Choroid plexus epithelial cell (primary cell): Measurements from ENCODE around the gene RAP2A.

ENCODE experiments used
- DNase-seq: peaks from one replicate; pipeline ENCODE4 v3.0.0-alpha.2; 2010; ENCODE audit warnings: low read depth
- H3K4me3 ChIP-seq: 2 replicates; pipeline ENCODE4 v1.5.1; 2011; ENCODE audit warnings: low read depth, mild to moderate bottlenecking, control low read depth, low read length, moderate library complexity
- TF ChIP-seq, protein P1 (sequence below): conservative IDR thresholded peaks from 2 replicates; pipeline ENCODE4 v1.5.1; 2011; ENCODE audit warnings: low read depth, mild to moderate bottlenecking, control low read depth, inconsistent platforms, low read length, moderate library complexity

Gene RAP2A

GRCh38 chr13:97477844-97478243 is 43.9 kb downstream of the RAP2A start:
- H3K4me3 ChIP-seq = no peak overlapping the region
- TF ChIP-seq, protein P1, sequence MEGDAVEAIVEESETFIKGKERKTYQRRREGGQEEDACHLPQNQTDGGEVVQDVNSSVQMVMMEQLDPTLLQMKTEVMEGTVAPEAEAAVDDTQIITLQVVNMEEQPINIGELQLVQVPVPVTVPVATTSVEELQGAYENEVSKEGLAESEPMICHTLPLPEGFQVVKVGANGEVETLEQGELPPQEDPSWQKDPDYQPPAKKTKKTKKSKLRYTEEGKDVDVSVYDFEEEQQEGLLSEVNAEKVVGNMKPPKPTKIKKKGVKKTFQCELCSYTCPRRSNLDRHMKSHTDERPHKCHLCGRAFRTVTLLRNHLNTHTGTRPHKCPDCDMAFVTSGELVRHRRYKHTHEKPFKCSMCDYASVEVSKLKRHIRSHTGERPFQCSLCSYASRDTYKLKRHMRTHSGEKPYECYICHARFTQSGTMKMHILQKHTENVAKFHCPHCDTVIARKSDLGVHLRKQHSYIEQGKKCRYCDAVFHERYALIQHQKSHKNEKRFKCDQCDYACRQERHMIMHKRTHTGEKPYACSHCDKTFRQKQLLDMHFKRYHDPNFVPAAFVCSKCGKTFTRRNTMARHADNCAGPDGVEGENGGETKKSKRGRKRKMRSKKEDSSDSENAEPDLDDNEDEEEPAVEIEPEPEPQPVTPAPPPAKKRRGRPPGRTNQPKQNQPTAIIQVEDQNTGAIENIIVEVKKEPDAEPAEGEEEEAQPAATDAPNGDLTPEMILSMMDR = no peak
- DNase-seq = no peak

GRCh38 chr13:97478247-97478646 is 44.3 kb downstream of the RAP2A start:
- DNase-seq = no peak
- H3K4me3 ChIP-seq = no peak overlapping the region
- TF ChIP-seq, protein P1 = no peak

DNA sequence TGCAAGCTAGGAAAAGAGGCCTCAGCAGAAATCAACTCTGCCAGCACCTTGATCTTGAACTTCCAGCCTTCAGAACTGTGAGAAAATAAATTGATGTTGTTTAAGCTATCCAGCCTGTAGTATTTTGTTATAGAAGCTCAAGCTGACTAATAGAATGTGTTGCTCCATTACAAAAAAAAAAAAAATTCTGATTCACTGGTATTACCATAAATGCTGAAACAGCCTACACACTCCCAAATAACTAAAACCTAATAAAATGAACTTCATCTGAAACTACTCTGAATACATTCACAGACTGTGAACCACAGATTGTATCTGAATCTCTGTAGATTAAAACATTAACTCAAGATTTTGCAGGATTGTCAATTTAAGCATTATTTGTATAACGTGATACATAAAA is 49.5 kb downstream of the RAP2A start:
- DNase-seq = no peak
- TF ChIP-seq, protein P1 = no peak
- no peak overlapping the region for H3K4me3 ChIP-seq

DNA sequence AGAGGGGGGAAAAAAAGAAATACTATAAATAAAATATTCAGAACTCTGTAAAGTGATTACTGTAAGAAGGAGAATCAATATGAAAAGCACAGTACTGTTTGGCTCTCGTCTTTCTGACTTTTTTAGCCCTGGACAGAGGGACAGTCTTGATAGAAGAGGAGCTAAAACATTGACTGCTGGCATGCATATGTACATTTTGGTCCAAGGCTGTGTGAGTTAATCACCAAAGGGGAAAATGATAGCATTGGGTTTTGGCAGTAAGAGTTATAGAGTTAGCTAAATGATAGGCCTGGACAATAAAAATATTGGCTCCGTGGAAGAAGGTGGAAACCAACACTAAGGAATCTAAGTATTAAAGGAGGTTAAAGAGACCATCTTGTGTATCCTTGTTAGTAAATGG is 50.3 kb downstream of the RAP2A start:
- DNase-seq = no peak
- H3K4me3 ChIP-seq = no peak overlapping the region
- TF ChIP-seq, protein P1 = no peak

- TF ChIP-seq, protein P1 = no peak
- H3K4me3 ChIP-seq = no peak overlapping the region
- peak; percentile 15 for DNase-seq
Measured at GRCh38 chr13:97485320-97485719, 51.4 kb downstream of the RAP2A start.

DNA sequence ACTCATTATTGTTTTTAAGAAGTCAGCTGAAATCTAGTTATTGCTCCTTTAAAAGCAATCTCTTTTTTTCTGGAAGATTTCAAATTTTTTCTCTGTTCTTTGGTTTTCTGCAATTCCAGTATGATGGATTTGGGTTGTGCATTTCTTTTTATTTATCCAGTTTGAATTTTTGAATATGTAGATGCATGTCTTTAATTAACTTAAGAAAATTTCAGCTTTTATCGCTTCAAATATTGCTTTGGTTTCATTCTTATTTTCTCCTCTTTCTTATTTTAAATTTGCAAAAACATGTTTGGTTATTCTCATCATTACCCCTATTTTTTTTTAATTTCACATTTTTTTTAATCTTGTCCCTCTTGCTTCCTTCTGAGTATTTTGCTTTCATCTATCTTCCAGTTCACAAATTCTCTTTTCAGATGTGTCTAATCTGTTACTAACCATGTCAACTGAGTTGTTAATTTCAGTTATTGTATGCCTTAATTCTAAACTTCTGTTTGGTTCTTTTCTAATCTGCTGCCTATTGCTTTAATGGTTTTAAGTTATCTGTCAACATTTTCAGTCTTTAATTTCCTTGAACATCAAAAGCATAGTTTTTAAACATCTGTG is 56.8 kb downstream of the RAP2A start:
- DNase-seq = no peak
- no peak overlapping the region for H3K4me3 ChIP-seq
- TF ChIP-seq, protein P1 = no peak

DNA sequence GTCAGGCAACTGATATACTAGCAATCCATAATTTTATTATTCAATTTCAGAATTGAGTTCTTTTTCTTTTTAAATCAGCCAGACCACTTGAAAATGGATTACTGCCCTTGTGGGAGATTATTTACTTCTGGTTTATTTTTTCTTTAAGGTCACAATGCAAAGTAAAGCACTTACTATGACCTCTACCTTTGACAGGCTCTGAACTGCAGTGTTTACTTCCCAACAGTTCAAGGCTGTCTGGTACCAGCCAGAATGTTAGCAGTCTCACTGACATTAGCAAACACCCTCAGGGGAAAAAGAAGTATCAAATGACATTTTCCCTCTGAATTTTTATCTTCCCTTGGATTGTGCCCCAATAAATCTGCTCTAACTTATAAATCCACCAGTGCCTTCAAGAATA is 57.5 kb downstream of the RAP2A start:
- DNase-seq = no peak
- H3K4me3 ChIP-seq = no peak overlapping the region
- TF ChIP-seq, protein P1 = no peak
